ENCODE measurements around the gene RTN4.
A peak's percentile ranks its signal among the peaks of the same experiment; 100 is the strongest.
"Not testable (repeated sequence)": the region's sequence is repeated elsewhere in the genome, so short reads cannot be mapped to it uniquely, and the experiment has no call there.

RTN4 gene

DNA sequence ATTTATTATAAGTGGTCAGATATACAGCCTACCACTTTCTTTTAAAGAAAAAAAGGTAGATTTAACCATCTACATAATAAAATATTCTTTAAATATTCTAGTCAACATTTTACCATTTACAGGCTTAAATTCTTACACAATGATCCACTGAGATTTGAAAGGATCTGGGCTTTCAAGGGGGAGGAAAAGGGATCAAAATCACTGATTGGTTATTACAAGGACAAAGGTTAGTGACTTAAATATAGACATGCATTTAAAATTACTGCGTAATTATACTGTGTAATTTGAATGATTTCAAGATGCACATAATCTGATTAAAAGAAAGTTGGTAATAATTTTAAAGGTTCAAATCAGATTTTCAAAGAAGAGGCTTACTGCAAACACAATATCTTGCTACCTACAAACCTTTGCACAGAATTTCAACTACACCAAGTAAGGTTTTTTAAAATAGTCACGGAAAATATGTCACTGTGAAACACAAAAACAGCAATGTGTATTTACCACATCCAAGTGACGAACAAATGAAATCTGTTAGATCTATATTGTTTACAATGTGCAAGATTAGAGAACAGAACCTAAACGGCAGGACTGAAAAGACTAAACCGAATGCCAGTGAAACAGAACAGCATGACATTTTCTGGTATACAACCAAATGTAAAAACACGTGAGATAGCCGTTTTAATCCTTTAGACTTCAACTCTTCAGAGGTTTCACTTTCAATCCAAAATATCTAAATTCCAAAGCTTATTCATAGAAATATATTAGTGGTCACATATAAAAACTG is 40.8 kb downstream of the RTN4 start:
- DNase-seq, result peak in 1 of 2 experiments; percentile 39

DNA sequence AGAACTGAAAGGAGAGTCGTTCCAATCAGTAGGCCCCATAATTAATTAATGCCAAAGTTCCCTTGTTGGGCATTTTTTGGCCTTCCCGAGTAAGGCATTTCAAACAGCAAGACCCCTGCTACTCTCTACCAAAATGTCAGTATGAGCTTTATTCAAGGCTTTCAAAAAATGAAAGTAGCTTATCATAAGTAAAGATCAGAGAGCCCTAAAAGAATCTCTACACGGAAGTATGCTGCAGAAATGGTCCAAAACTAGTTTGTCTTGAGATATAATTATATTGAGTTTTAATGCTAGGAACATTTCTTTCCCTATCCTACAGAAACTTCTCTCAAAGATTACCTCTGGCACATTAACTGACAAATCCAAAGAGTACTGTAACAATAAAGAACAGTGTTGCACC is 43.9 kb downstream of the RTN4 start:
- no peak for DNase-seq

DNA sequence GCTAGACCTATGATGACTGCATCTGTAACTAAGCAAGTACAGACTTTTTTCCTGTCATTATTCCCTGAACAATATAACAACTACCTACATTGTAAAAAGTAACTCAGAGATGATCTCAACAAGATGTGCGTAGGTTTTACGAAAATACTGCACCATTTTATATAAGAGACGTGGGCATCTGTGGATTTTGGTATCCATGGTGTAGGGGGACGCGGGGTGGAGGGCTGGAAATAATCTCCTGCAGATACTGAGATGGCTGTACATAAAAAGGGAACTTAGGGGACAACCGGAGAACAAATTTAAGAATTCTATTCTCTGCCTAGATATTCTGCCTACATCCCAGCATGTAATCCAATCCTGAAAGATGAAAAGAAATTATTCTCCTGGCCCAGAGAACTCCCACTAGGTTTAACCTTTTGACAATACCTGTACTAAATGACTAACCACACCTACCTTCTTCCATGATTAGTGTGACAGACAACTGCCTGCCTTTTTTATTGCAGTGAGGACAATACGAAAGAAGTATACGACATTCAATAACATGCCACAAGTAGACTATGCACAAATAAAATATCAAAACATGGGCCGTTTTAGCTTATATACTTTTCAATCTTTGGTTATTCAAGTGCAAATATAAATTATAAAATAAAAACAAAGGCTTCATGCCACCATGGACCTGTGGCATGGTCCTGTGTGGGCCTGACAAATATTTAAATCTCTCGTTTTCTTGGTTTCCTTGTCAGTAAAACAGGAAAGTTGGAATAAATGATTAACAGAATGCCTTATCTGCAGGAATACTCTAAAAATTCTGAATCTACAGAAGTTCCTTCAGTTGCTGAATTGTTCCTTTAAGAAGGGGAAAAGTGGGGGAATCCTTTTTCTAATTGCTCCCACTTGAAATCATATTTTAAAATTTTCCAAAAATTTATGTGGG is 46.3 kb downstream of the RTN4 start:
- DNase-seq, result no peak

DNA sequence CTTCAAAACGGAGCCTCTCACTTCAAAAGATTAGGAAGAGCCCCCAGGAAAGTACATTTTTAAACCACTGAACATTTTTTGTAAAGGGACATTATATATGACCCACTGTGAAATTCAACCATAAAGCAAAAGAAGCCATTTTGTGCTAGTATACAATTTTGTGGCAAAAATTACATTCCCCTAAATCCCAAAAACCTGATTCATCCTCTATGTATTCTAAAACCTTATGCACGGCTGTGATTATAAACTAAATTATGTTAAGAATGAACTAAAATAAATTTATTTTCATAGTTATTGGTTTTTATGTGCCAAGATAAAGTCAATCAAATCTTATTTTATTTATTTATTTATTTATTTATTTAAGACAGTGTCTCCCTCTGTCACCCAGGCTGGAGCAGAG is 48.5 kb downstream of the RTN4 start:
- no peak for DNase-seq

DNA sequence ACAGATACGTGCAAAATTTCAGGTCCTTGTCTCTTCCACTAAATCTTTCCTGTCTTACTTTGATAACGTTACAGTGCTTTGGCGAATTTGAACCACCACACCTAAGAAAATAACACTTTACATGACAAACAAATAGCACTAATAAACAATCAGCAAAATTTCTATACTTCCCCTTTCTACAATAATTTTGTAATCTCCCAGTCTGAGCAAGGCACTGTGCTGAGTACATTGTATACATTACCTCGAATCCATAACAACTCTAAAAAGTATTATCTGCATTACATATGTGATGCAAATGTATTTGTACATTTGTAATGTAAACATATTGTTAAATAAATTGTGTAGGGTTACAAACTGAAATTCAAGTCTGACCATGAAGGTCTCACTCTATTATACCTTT is 49.9 kb downstream of the RTN4 start:
- DNase-seq, result no peak

DNA sequence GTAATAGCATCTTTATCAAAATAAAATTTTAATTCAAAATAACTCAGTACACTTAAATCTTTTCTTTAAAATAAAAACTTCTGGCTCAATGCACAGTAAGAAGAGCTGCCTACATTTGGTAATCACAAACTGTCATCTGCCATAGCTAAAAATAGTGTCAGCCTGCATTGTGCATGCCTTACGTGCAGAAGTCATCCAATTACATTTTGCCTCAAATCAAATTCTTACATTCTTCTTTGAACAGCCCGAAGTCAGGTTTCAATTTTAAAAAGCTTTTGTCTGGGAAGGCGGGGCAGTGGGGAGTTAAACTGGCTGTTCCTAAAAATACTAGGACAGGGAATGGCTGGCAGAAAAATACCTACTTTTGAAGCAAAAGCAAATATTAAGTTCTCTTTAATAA is 51.1 kb downstream of the RTN4 start:
- peak; percentile 10 to 23 for DNase-seq

DNA sequence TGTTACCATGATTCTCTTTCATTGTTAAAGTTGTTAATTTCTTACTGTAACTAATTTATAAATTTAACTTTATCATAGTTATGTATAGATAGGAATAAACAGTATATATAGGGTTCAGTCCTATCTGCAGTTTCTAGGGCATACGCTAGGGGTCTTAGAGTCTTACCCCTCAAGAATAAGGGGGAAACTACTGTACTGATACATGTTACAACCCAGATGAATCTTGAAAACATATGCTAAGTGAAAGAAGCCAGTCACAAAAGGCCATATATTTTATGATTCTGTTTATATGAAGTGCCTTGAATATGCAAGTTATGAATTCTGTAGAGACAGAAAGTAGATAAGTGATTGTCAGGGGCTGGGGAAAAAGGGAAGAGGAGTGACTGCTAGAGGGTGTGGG is 52.4 kb downstream of the RTN4 start:
- DNase-seq, result no peak

DNA sequence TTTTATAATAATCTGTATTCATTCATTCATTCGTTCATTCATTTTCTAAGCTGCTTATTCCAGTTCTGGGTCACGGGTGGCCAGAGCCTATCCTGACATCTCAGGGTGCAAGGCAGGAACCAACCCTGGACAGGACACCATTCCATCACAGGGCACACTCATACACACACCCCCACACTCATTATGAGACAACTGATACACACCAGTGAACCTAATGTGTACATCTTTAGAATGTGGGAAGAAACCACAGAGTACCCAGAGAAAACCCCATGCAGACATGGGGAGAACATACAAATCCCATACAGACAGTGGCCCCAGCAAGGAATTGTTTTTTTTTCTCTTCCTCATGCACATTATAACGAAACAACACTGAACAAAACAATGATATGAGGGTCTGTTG is 54.7 kb downstream of the RTN4 start:
- no peak for DNase-seq

DNA sequence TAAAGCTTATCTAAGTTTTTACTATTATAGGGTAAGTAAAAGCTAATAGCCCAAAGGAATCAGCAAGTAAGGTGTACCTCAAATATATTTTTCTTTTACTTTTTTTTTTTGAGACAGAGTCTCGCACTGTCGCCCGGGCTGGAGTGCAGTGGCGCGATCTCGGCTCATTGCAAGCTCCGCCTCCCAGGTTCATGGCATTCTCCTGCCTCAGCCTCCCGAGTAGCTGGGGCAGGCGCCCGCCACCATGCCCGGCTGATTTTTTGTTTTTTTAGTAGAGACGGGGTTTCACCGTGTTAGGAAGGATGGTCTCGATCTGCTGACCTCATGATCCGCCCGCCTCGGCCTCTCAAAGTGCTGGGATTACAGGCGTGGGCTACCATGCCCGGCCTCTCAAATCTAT is 59.6 kb downstream of the RTN4 start:
- not testable (repeated sequence) for DNase-seq

DNA sequence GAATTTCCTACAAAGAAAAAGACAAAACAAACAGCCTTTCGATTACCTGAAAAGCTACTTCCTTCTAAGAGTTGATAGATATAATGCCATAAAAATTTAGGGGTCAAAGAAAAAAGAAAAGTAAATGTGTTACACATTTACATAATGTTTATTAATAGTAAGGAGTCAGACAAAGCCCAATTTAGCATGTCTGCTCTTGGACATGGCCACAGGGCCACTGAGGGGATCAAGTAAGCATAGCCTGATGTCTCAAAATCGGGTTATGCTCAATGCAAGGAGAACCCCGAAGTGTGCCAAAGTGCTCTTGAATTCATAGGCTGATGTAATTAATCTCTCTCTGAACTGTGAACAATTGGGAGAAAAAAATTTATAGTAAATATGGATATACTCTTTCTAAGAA is 61.6 kb downstream of the RTN4 start:
- DNase-seq, result no peak

DNA sequence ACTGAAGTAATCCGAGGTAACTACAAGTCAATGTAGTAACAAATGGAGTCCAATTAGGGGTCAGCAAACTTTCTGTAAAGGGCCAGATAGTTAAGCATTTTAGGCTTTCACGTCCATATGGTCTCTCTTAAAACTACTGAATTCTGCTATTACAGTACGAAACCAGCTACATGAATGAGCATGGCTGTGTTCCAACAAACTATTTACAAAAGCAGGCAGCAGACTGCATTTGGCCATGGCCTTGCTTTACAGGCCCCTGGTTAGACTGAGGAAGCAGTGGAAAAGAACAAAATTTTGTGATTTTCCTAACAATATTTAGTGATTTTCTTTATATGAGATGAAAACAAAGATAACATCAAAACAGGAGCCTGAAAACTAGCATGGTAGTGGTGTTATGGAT is 64.0 kb downstream of the RTN4 start:
- DNase-seq, result no peak

DNA sequence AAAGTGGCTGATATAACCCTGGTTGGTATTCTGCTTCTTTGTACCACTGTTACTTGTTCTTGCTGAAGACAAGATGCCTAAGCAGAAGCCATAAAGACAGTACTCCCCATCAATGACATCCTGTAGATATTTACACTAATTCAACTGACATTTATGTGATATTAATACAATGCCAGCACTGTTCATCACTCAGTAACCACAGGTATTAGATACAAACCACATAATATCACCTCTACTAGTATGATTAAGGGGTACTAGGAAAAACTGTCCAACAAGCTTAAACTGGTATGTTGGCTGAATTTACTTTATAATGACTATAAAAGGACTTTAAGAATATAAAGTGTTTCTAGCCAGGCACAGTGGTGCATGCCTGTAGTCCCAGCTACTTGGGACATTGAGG is 65.8 kb downstream of the RTN4 start:
- DNase-seq, result no peak

DNA sequence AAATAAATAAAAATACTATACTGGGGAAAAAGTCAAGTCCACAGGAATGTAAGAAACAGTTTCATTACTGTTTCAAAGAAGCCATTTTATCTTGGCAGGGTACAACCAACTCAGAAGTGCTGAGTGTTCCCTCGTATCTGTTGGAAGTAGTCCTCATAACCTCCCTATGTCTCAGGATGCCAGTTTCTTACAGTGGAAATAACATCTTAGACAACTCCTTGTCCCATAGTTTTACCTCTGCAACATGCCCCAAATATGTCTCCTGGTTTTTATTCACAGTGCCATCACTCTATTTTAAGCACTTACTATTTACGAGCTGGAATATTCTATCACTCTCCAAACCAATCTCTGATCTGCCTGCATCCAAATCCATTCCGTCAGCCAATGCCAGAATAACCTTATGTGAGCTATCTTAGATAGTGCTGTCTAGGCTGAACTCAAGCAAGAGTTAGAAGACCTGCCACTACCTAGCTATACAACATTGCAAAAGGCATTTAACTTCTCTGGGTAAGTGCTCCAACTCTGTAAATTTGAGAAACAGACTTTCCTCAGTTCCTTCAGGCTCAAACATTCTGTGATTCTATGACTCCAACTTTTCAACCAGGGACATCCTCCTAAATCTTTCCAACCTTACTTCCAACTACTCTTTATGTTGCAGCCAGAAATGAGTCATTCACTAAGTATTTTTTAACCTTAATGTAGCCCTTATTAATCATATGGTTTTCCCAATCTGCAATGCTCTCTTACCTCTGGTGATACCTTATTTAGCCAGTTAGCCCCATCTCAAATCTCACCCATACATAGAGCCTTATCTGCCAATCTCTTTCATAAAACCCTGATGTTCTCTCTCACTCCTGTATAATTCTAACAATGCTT is 66.7 kb downstream of the RTN4 start:
- no peak for DNase-seq

DNA sequence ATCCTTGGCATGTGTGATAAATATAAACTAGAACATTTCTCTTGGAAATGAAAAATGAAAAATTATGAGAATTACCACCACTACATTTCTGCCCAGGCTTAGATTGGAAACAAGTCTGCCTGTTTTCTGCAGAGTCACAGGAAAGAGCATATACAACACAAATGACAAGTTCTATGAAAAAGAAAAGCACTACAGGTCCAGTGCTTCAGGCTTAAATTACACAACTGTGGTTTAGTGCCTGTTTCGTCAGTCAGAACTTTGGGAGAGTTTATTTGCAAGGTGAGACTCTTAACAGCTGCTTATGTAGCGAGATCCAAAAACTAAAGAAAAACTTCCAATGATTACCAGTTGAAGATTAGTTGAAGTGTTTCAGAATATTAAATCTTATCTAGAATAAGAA is 68.9 kb downstream of the RTN4 start:
- DNase-seq, result no peak

DNA sequence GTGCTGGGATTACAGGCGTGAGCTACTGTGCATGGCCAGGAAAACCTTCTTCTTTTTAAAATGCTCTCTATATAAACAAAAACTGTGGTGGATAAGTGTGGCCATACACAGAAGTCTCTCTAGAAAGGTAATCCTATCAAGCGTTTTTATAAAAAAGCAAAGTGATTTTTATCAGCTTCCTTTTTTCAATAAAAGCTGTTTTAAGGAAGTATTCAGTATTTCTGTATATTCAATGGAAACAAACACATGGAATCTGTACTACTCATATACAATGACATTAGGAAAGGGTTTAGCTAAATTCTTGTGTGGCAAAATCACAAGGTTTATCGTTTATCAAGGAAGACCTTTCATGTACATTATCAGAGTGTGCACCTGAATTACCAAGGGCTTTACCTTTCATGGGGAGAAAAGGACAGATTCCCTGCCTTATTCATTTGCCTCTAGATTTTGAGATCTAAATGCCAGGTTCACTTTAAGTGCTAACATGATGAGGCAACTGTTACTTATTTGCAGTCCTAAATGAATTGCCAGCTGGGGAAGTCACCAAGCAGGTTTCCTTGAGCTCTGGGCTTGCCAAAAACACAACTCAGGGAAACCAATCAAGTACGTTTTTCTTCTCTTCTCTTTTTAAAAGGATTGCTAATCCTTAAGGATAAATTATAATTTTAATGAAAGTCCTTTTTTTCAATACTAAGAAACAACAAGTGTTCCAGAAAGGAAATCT is 70.8 kb downstream of the RTN4 start:
- DNase-seq, result no peak

DNA sequence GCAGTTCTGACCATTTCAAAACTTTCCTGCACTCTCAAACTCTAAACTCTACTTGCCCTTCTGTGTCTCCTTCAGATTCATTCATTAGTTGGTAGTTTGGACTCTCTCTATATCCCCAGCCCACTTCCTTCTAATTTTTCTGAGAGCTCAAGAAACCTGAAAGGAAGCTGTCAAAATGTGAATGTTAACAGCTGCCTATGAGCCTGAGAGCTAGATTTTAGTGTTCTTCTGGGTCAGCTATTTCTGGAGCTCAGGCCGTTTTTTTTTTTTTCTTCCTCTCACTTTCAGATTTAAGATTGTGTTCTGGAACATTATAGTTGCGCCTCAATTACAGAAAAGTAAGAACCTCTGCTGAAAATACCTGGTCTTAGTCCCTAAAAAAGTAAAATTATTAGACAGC is 73.1 kb downstream of the RTN4 start:
- DNase-seq, result no peak

DNA sequence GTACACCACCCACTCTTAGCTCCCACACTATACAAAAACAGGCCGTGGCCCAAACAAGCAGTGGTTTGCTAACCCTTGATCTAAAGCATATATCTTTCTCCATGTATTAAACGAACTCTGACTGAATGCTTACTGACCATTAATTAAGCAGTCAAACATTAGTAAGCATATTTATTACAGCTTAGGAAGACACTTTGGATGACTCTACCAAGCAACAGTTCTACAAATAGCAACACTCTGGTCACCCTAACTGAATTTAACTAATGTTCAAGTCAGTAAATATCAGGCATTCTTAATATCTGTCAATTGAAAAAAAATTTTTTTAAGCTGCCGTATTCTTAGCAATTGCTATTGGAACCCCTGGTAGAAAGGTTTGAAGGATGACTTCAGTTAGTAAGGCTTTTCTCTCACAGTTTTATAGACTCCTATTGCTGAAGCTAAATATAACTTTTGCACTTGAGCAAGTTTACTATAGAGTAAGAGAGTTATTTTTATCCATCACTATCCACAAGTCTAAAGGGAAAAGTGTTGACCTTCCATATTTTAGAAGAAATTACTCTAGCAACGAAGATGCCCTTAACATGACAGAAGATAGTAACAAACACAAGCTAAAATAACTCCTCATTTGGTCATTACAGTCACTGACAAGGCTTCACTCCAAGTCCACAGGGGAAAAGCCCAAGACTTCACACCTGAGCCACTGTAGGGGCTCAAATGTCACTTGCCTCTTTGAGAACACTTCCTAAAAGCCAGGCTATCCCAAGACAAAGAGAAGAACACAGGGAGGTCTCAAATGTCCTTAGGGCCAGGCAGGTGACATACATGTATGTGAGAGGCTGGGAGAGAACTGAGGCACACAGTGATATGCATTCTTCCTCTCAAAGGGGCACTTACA is 74.4 kb downstream of the RTN4 start:
- no peak for DNase-seq

DNA sequence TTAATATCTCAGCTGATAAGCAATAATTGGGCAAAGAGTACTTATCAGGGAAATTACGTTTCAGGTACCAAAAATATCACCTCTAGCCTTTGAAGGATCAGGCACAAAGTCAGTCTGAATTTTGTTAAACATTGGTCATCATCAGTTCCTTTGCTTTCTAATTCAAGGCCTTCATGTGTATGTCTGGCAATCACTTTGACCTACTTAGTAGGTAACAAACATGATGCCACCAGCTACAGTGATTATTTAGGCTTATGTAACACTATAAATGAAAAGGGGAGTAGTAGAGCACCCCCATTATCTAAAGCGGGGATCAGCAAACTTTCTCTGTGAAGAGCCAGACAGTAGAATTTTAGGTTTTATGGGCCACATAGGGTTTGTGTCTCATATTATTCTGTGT is 75.1 kb downstream of the RTN4 start:
- no peak for DNase-seq

DNA sequence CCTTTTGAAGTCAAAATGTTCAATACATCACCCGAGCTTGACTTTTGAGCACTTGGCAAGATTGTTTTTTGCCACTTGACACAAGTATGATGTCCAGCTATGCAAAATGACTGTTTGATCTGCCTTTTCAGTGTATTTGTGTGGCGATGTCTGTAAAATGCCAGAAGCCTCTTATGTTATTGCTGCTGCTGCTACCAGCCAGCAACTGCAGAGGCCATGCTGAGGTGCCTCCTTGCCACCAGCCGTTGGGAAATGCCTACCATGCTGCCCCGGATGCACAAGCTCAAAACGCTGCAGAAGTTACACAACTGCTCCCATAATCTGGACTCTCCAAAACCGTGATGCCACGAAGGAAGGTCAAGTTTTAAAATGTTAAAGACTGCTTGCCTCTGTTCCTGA is 80.3 kb downstream of the RTN4 start:
- DNase-seq, result no peak

DNA sequence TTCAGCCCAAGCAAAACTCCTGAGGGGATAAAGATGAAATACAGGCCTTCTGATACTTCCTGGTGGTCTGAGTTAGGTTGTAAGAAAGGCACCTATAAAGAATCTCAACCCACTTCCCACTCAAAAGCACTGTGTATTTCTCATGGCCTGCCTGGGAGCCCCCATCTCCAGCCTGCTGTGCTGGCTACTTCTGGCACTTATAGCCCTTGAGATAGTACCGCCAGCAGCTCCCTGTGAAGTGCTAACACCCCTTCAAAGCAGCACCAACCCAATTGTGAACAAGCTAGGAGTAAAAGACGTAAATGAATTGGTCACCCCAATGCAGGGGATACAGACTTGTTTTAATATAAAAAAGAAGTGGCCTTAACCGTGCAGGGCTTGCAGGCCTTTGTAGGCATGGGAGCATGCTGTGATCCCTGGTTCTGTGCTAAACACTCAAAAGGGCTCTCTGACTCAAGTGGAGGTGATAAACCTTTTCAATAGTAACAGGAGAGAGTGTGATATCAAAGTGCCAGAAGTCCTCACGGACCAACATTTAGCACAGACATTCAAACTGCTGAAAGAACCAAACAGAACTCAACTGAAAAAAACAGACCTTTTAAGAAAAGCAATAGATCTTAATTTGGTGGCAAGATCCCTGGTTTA is 80.8 kb downstream of the RTN4 start:
- DNase-seq, result no peak
